Panc1 (cell line): Measurements from ENCODE around the gene TTLL4. TPM values are rescaled to one million over a fixed set of nuclear protein-coding genes. Genes with fewer than 3 reads are reported as not detected.

ENCODE experiments used
- ATAC-seq: fragments of 200-7000 bp; cut with Tn5 transposase; 2 replicates; pipeline ENCODE4 v1.9.1; 2020; ENCODE audit warnings: mild to moderate bottlenecking, moderate library complexity
- BruUV-seq: library from RNA; stranded (reverse); fragments of 400-500 nt; replicated peaks from 2 replicates; lab custom pipeline; 2021; lab: Mats Ljungman, UMichigan
- CTCF ChIA-PET: fragments of 300-600 bp; sonication (Branson Sonifier 250); formaldehyde crosslinking; loops from one replicate; lab custom pipeline; 2022; ENCODE audit warnings: antibody characterized with exemption; lab: Charles Lee
- POLR2A ChIA-PET: fragments of 300-600 bp; sonication (Branson Sonifier 250); formaldehyde crosslinking; loops from one replicate; lab custom pipeline; 2022; ENCODE audit warnings: antibody characterized with exemption; lab: Charles Lee
- DNase-seq: peaks from one replicate; pipeline ENCODE4 v3.0.0-alpha.2; 2010; ENCODE audit warnings: low read depth, low spot score
- H3K27ac ChIP-seq: 2 replicates; pipeline ENCODE4 v1.5.1; 2011; ENCODE audit warnings: mild to moderate bottlenecking, low read length, inconsistent platforms
- H3K27me3 ChIP-seq: fragments of 200-500 bp; sonication (Bioruptor generic); 2 replicates; pipeline ENCODE4 v1.6.0; 2014; ENCODE audit warnings: low read length, inconsistent platforms; ENCODE audit not compliant: control insufficient read depth, insufficient read depth
- H3K36me3 ChIP-seq: fragments of 200-500 bp; sonication (Bioruptor generic); 2 replicates; pipeline ENCODE4 v1.5.1; 2014; ENCODE audit warnings: inconsistent platforms, mild to moderate bottlenecking, low read length, moderate library complexity; ENCODE audit not compliant: control insufficient read depth, insufficient read depth
- H3K4me1 ChIP-seq: 2 replicates; pipeline ENCODE4 v1.5.1; 2011; ENCODE audit warnings: inconsistent platforms, mild to moderate bottlenecking, low read length, moderate library complexity; ENCODE audit not compliant: control insufficient read depth, insufficient read depth
- H3K4me3 ChIP-seq, 2 experiments: 2 replicates each; pipeline ENCODE4 v1.5.1; 2011 to 2012; ENCODE audit warnings: low read depth in 2 of 2, low read length in 2 of 2, mild to moderate bottlenecking in 2 of 2, inconsistent platforms in 1 of 2, moderate library complexity in 1 of 2
- H3K9me3 ChIP-seq: fragments of 200-500 bp; sonication (Bioruptor generic); 2 replicates; pipeline ENCODE4 v1.5.1; 2014; ENCODE audit warnings: low read depth, mild to moderate bottlenecking, inconsistent platforms, low read length, moderate library complexity; ENCODE audit not compliant: control insufficient read depth, insufficient read depth
- CTCF ChIP-seq: fragments of 450-650 bp; IDR thresholded peaks from 2 replicates; pipeline ENCODE4 v1.5.1; 2017; ENCODE audit warnings: mild to moderate bottlenecking
- POLR2AphosphoS5 ChIP-seq: IDR thresholded peaks from 2 replicates; pipeline ENCODE4 v1.6.1; 2012; ENCODE audit warnings: mild to moderate bottlenecking, low read depth, low read length, moderate library complexity
- REST ChIP-seq, 2 experiments: IDR thresholded peaks; 2 replicates each; pipeline ENCODE4 v1.6.1; 2011 to 2012; ENCODE audit warnings: low read depth in 2 of 2, control low read depth in 1 of 2, low read length in 1 of 2, mild to moderate bottlenecking in 1 of 2, moderate library complexity in 1 of 2; ENCODE audit not compliant: insufficient read depth in 1 of 2
- SIN3A ChIP-seq: IDR thresholded peaks from 2 replicates; pipeline ENCODE4 v1.6.1; 2012; ENCODE audit warnings: low read depth, mild to moderate bottlenecking, low read length, moderate library complexity, borderline replicate concordance; ENCODE audit not compliant: insufficient read depth
- TCF7L2 ChIP-seq: IDR thresholded peaks from 2 replicates; pipeline ENCODE4 v1.6.1; 2011; ENCODE audit warnings: mild to moderate bottlenecking, low read depth, low read length, inconsistent platforms
- in situ Hi-C: cut with HindIII; loops from 2 replicates; pipeline ENCODE4 v1.10.0; 2016; ENCODE audit warnings: low sequenced_read_pairs, low pct_unique_long_range_greater_than_20kb
- intact Hi-C: fragments of 100-400 bp; cut with micrococcal nuclease; formaldehyde crosslinking; loops from one replicate; pipeline ENCODE4 v1.10.0; 2022; ENCODE audit not compliant: unreplicated experiment
- total RNA-seq: library from RNA; stranded (reverse); gene quantifications from one replicate; pipeline ENCODE4 v1.2.1, GENCODE V29; 2021; ENCODE audit not compliant: unreplicated experiment

Gene TTLL4
- total RNA-seq, 1 experiment from 2014 or later: 45.6 TPM

DNA sequence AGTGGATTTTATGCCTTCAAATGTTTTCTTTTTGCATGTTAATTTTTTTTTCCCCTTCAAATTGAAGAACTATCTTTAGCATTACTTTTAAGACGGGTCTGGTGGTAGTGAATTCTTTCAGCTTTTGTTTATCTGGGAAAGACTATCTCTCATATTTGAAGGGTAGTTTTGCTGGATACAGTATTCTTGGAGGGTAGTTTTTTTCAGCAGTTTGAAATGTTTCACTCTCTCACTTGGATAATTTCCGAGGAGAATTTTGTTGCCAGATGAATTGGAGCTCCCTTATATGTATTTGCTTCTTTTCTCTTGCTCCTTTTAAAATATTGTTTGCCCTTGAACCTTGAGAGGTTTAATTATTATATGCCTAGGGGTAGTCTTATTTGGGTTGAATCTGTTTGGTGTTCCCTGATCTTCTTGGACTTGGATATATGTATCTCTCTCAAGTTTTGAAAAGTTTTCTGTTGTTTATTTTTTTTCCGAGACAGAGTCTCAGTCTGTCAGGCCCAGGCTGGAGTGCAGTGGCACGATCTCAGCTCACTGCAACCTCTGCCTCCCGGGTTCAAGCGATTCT lies 15.5 kb downstream of the TTLL4 start:
- in situ Hi-C loops (no loop called here), intact Hi-C loops (no loop called here)
- Histone ChIP-seq H3K4me3 (no peak overlapping the region), H3K27ac (no peak overlapping the region), H3K4me1 (peaks cover 11% of the 10 kb centered on the region), H3K27me3 (no peaks in the 10 kb centered on the region), H3K36me3 (no peaks in the 10 kb centered on the region), H3K9me3 (no peaks in the 10 kb centered on the region; the same call in 1 of the 2 replicates)
- BruUV-seq: no TSS peak
- POLR2A ChIA-PET: interaction anchor here (0.9 kb wide), 1 partner anchor 12 kb away, joined by 3 read pairs; no protein-coding TSS in a partner anchor
- no peak for TF ChIP-seq CTCF
- TF ChIP-seq REST (IDR thresholded peaks at IDR 0.05; ENCODE audit: insufficient read depth in 1 of 2, low read depth in 2 of 2, low read length in 1 of 2): no peak
- no peak for TF ChIP-seq SIN3A
- no peak for TF ChIP-seq TCF7L2
- TF ChIP-seq POLR2AphosphoS5: no peak
- CTCF ChIA-PET: interaction anchor here (1.5 kb wide), 1 partner anchor 16 kb away, joined by 4 read pairs; no protein-coding TSS in a partner anchor
- ATAC-seq (no peak), DNase-seq (no peak)

GRCh38 chr2:218727502-218728165 lies 17.0 kb downstream of the TTLL4 start:
- Histone ChIP-seq H3K4me1 (peaks cover 24% of the 10 kb centered on the region), H3K27me3 (no peaks in the 10 kb centered on the region), H3K9me3 (no peaks in the 10 kb centered on the region; the same call in 1 of the 2 replicates), H3K36me3 (no peaks in the 10 kb centered on the region), H3K4me3 (no peak overlapping the region), H3K27ac (no peak overlapping the region)
- TF ChIP-seq TCF7L2 (no peak), CTCF (peak; percentile 54)
- ChIA-PET CTCF (interaction anchor here (0.9 to 1.2 kb wide), 2 partner anchors 11 to 120 kb away, joined by 3 read pairs; no protein-coding TSS in a partner anchor), POLR2A (no interaction called here)
- no peak for ATAC-seq
- in situ Hi-C loops (no loop called here), intact Hi-C loops (loop anchor here (1.0 kb wide), 1 partner anchor 120 kb away; no protein-coding TSS in a partner anchor)
- DNase-seq: no peak
- BruUV-seq: no TSS peak
